Brain microvascular endothelial cell (primary cell): ENCODE data around the gene SEMA6A.

Source experiments
- DNase-seq: peaks from one replicate; pipeline ENCODE4 v3.0.0-alpha.2; 2020
- H3K27ac ChIP-seq: fragments of 250-450 bp; sonication (Bioruptor Pico); 2 replicates; pipeline ENCODE4 v1.5.1; 2020; ENCODE audit warnings: mild to moderate bottlenecking, moderate library complexity
- H3K27me3 ChIP-seq: fragments of 250-450 bp; sonication (Bioruptor Pico); replicated peaks from 2 replicates; pipeline ENCODE4 v1.5.1; 2020; ENCODE audit warnings: mild to moderate bottlenecking
- H3K36me3 ChIP-seq: fragments of 250-450 bp; sonication (Bioruptor Pico); replicated peaks from 2 replicates; pipeline ENCODE4 v1.5.1; 2020; ENCODE audit warnings: mild to moderate bottlenecking
- H3K4me3 ChIP-seq: 2 replicates; pipeline ENCODE4 v1.5.1; 2011; ENCODE audit warnings: low read depth, mild to moderate bottlenecking, control low read depth, low read length, moderate library complexity
- in situ Hi-C: cut with HindIII; loops from 2 replicates; pipeline ENCODE4 v1.10.0; 2017; ENCODE audit warnings: low sequenced_read_pairs, low pct_ligation_motif_present
- TF ChIP-seq, protein P1 (sequence below): IDR thresholded peaks from 2 replicates; pipeline ENCODE4 v1.5.1; 2011; ENCODE audit warnings: low read depth, mild to moderate bottlenecking, moderate library complexity, low read length, control low read depth, inconsistent platforms; ENCODE audit errors: missing control alignments

SEMA6A gene

DNA sequence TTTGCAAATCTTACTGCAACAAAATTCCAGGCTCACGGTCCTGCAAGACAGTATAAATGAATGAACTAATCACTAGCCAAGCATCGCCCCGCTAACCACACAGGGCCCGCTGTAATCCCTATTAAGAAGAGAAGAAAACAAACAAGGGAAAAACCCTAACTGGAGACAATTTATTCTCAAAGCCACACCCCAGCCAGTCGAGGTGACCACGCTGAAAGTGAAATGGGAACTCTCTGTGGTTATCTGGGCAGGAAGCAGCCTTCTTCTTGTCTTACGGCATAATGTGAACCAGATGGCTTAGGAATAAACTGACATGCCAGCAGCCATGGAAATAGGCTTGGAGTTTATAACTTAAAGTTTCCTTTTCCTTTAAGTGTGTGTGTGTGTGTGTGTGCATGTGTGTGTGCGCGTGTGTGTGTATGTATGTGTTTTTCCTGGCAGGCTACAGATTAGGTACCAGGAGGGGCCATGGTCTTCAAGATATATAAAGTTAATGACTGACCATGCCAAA, 120.2 kb downstream of the SEMA6A start:
- H3K27me3 ChIP-seq, result no peaks in the 10 kb centered on the region
- in situ Hi-C loops, result no loop called here
- H3K4me3 ChIP-seq, result peak overlapping the region; percentile 18
- peak overlapping the region; percentile 85 for H3K27ac ChIP-seq
- TF ChIP-seq, protein P1, sequence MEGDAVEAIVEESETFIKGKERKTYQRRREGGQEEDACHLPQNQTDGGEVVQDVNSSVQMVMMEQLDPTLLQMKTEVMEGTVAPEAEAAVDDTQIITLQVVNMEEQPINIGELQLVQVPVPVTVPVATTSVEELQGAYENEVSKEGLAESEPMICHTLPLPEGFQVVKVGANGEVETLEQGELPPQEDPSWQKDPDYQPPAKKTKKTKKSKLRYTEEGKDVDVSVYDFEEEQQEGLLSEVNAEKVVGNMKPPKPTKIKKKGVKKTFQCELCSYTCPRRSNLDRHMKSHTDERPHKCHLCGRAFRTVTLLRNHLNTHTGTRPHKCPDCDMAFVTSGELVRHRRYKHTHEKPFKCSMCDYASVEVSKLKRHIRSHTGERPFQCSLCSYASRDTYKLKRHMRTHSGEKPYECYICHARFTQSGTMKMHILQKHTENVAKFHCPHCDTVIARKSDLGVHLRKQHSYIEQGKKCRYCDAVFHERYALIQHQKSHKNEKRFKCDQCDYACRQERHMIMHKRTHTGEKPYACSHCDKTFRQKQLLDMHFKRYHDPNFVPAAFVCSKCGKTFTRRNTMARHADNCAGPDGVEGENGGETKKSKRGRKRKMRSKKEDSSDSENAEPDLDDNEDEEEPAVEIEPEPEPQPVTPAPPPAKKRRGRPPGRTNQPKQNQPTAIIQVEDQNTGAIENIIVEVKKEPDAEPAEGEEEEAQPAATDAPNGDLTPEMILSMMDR, result no peak
- no peaks in the 10 kb centered on the region for H3K36me3 ChIP-seq
- DNase-seq, result peak; percentile 83

DNA sequence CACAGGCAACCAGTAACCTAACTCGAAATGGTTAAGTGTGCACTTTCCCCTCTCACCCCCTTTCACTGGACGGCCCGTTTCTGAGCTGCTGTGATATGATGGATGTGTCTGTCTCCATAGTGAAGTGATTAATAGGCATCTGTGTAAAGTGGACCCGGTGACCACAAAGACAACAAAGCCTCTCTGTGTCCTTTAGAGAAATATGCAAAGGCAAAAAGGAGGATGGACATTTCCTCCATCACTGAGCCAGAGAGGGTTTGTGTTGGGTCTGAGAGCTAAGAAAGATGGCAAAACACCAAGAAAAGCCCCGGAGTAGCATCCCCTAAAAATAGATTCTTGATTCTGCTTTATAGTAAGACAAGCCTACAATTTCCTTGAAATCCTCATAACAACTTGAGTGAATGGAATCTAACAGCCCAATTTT, 120.6 kb downstream of the SEMA6A start:
- in situ Hi-C loops, result no loop called here
- Histone ChIP-seq H3K36me3 (no peaks in the 10 kb centered on the region), H3K27me3 (no peaks in the 10 kb centered on the region), H3K4me3 (peak overlapping the region; percentile 18), H3K27ac (peak overlapping the region; percentile 85)
- TF ChIP-seq, protein P1, result no peak
- DNase-seq, result peak; percentile 80

DNA sequence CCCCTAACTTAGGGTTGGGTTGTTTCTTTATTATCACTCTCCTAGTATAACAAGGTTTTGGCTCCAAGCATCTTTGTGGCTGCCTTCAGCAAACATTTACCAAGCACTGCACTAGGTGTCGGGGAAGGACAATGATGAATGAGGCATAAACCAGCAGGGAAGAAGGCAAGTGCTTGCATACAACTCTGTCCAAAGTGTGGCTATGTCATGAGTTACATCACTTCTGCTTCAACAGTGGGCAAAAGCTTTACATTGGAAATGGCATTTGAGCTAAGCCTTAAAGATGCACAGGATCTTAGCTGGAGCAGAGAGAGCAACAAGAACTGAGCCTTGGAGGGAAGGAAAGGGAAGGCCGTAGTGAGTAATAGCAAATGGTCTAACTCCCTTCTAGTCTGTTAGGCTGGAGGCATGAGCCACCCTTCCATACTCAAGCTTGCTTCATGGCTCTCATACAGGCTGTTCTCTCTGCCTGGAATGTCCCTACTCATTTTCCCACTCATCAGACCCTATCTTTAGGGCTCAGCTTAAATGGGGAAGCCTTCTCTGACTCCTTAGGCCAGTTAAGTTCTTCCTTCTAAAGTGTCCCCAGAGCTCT, 121.8 kb downstream of the SEMA6A start:
- H3K36me3 ChIP-seq, result no peaks in the 10 kb centered on the region

DNA sequence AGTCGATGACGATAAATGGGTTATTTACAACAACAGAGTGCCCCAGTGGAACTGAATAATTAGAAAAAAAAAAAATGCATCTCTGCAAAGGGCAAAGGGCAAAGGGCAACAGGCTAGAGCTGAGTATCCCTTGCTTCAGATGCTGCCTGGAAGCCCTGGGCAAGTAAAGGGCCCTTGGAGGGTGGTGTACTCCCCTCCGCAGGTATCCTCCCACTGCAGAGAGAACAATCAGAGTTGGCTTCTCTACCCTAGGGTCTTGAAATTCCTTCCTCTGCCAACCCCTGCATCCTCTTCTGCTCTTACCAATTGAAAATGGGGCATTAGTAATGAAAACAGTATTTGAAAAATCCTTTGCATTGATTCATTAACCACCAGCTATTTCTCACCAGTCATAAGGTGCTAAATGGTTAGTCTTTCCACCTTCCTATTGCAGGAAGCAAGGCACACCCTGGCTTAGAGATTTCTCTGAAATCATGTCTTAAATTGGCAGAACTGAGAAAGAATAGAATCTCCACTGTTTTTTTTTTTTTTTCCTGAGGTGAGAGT, 122.6 kb downstream of the SEMA6A start:
- TF ChIP-seq, protein P1, result no peak
- Histone ChIP-seq H3K27me3 (no peaks in the 10 kb centered on the region), H3K4me3 (no peak overlapping the region), H3K36me3 (no peaks in the 10 kb centered on the region), H3K27ac (no peak overlapping the region)
- no peak for DNase-seq
- in situ Hi-C loops, result no loop called here

More for the DNA sequence above, 121.8 kb downstream of the SEMA6A start:
- Histone ChIP-seq H3K27me3 (no peaks in the 10 kb centered on the region), H3K4me3 (no peak overlapping the region), H3K27ac (no peak overlapping the region)
- no peak for DNase-seq
- in situ Hi-C loops, result no loop called here
- TF ChIP-seq, protein P1, result no peak

DNA sequence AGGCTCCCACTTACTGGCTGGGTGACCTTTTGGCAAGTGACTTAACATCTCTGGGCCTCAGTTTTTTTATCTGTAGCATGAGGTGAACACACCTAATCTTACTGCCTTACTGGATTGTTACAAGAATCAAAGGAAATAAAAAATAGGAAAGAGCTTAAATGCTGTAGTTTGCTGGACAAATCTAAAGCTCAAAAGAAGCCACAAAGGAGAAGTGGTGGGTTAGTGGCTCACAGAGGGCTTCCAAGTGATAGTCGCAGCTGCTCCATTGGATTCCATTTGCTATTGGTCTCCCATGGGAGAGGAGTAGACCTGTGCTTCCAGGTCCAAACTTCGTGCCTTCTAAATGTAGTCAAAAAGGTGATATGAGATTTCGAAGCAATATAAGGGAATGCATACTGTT, 123.6 kb downstream of the SEMA6A start:
- H3K27ac ChIP-seq, result no peak overlapping the region
- H3K27me3 ChIP-seq, result no peaks in the 10 kb centered on the region
- no peak for DNase-seq
- H3K4me3 ChIP-seq, result no peak overlapping the region
- TF ChIP-seq, protein P1, result no peak
- H3K36me3 ChIP-seq, result no peaks in the 10 kb centered on the region
- in situ Hi-C loops, result no loop called here
